Right atrium auricular region (tissue), 2 donors: ENCODE results near the gene MDP1. TPM values are rescaled to one million over a fixed set of nuclear protein-coding genes. Genes with fewer than 3 reads are reported as not detected.

Experiments used
- DNase-seq: peaks from one replicate; pipeline ENCODE4 v3.0.0-alpha.2; 2019; ENCODE audit warnings: low spot score
- H3K27ac ChIP-seq, 2 donors: fragments of 200-600 bp; sonication (generic); 1 replicate in 1 of 2; 2 replicates in 1 of 2; pipeline ENCODE4 v1.5.1; 2016 to 2019
- H3K27me3 ChIP-seq, 2 donors: fragments of 200-600 bp; sonication (generic); one replicate each; pipeline versions ENCODE4 v1.5.1 to v1.6.0; 2017 to 2019
- H3K36me3 ChIP-seq: fragments of 200-600 bp; sonication (generic); one replicate; pipeline ENCODE4 v1.5.1; 2016
- H3K4me1 ChIP-seq, 2 donors: fragments of 200-600 bp; sonication (generic); one replicate each; pipeline versions ENCODE4 v1.5.1 to v1.6.0; 2017 to 2019
- H3K4me3 ChIP-seq, 2 donors: fragments of 200-600 bp; sonication (generic); 1 replicate in 1 of 2; 2 replicates in 1 of 2; pipeline ENCODE4 v1.5.1; 2017 to 2019; ENCODE audit warnings: mild to moderate bottlenecking in 1 of 2, moderate library complexity in 1 of 2
- H3K9me3 ChIP-seq, 2 donors: fragments of 200-600 bp; sonication (generic); one replicate each; pipeline ENCODE4 v1.5.1; 2019
- CTCF ChIP-seq, 2 donors: fragments of 200-600 bp; sonication (generic); IDR thresholded peaks; one replicate each; pipeline ENCODE4 v1.5.1; 2019; ENCODE audit warnings: antibody characterized with exemption in 2 of 2
- total RNA-seq, 2 donors: library from RNA; depleted of rRNA; stranded (reverse); fragments of >200 nt; gene quantifications; one replicate each; pipeline ENCODE4 v1.1.0, GENCODE V29; 2016

The MDP1 gene
- total RNA-seq, 2 donors from 2014 or later, result 15.5 to 19.7 TPM

GRCh38 chr14:24192933-24193332 is 22.9 kb downstream of the MDP1 start:
- no peaks in the 10 kb centered on the region for H3K27me3 ChIP-seq
- H3K27ac ChIP-seq, result no peak overlapping the region
- no peak overlapping the region for H3K4me3 ChIP-seq
- H3K9me3 ChIP-seq, result no peaks in the 10 kb centered on the region
- TF ChIP-seq CTCF (IDR thresholded peaks at IDR 0.05), result no peak
- peaks cover 0 to 43% of the 10 kb centered on the region in 2 donors for H3K4me1 ChIP-seq
- no peak for DNase-seq
- H3K36me3 ChIP-seq, result peaks cover 15% of the 10 kb centered on the region

DNA sequence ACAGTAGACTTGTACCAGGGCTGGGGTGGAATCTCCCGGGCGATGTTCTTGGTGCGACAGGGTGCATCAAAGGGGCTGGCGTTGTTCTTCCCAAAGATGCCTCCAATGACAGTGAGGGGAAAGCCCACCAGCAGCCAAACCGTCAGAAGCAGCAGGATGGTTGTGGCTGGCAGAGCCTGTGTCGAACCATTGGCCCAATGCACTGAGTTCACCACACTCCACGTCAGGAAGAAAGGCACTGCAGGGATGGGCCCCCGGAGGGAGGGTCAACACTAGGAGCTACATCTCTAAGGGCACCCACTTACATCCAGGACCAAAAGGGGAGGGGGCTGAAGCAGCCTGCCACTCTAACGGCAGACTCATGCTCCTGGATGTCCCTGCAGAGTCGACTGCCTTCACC is 25.4 kb downstream of the MDP1 start:
- Histone ChIP-seq H3K36me3 (peaks cover 15% of the 10 kb centered on the region), H3K27ac (no peak overlapping the region)

DNA sequence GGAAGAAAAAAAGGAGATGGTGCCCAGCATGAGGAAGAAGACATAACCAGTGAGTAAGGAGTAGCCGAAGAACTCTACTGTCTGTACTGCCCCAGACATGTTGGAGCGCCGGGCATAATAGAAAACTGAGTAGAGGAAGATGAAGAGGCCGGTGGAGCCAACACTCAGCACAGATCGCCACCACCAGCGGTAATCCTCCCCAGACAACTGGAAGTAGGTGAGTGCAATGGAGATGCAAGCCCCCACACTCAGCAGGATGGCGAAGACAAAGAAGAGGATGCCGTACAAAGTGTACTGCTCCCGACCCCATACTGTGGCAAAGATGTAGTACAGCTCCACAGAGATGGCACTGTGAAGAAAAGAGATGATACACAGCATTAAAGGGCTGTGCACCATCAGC is 26.4 kb downstream of the MDP1 start:
- no peak for DNase-seq
- Histone ChIP-seq H3K4me1 (peaks cover 0 to 26% of the 10 kb centered on the region in 2 donors), H3K4me3 (no peak overlapping the region), H3K9me3 (no peaks in the 10 kb centered on the region), H3K27me3 (no peaks in the 10 kb centered on the region), H3K27ac (no peak overlapping the region), H3K36me3 (peaks cover 19% of the 10 kb centered on the region)
- TF ChIP-seq CTCF (IDR thresholded peaks at IDR 0.05), result no peak

More for the DNA sequence above, 25.4 kb downstream of the MDP1 start:
- DNase-seq, result no peak
- Histone ChIP-seq H3K4me1 (peaks cover 0 to 33% of the 10 kb centered on the region in 2 donors), H3K4me3 (no peak overlapping the region), H3K27me3 (no peaks in the 10 kb centered on the region), H3K9me3 (no peaks in the 10 kb centered on the region)
- no peak for TF ChIP-seq CTCF (IDR thresholded peaks at IDR 0.05)

- DNase-seq, result no peak
- Histone ChIP-seq H3K9me3 (no peaks in the 10 kb centered on the region), H3K27me3 (no peaks in the 10 kb centered on the region), H3K4me3 (peak overlapping the region in 1 of 2 donors; percentile 78), H3K4me1 (peaks cover 0 to 21% of the 10 kb centered on the region in 2 donors), H3K27ac (peak overlapping the region; percentile 16 to 31), H3K36me3 (peaks cover 23% of the 10 kb centered on the region)
- no peak for TF ChIP-seq CTCF (IDR thresholded peaks at IDR 0.05)
Measured at GRCh38 chr14:24189059-24189375, 26.8 kb downstream of the MDP1 start.

DNA sequence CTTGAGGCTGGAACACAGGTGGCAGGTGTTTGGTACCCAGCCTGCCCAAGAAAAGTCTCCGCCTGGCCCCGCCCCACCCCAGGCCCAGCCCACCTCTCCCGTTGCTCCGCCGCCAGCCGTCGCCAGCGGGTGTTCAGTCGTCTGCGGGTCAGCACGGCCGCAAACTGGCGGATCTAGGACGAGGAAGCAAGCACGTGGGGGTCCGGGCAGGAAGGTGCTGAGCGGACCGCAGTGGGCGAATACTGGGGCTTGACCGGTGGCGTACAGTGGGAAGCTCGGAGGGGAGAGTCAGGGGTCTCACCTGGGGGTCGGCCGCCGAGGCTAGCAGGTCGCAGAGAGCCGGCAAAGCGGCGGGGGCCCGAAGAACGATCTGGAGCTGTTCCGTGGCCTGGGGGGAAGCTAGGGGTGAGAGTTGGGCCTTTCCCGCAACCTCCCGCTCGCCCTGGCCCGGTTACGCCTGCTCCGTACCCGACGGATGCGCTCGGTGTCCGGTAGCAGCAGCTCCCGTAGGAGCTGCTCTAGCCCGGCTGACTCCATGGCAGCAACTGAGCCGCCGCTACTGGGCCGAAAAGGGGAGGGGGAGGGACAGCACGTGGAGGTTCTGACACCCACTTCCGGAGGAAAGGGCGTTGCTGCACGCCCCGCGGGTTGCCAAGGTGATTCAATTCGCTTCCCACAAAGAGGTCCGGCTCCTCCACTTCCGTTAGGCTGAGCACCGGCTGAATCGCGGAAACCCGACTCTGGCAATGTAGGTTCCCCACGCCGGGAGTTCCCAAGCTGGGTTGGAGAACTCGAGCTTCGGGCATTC is 27.4 kb downstream of the MDP1 start, which contains the start of gene IPO4:
Gene IPO4 (minus strand): TSS at position 566 of the 808 bp plus-strand sequence. CDS start 29 bp downstream, at position 537.
- peak within 1 kb of the TSS; percentile 66 to 78 for H3K4me3 ChIP-seq
- no peak for TF ChIP-seq CTCF (IDR thresholded peaks at IDR 0.05)
- H3K36me3 ChIP-seq, result peaks cover 29% of the 10 kb centered on the region
- H3K4me1 ChIP-seq, result peaks cover 0 to 19% of the 10 kb centered on the region in 2 donors
- no peaks in the 10 kb centered on the region for H3K9me3 ChIP-seq
- H3K27ac ChIP-seq, result peak within 1 kb of the TSS; percentile 61 to 64
- H3K27me3 ChIP-seq, result no peaks in the 10 kb centered on the region
- DNase-seq, result peak; percentile 98
